GM19455 (cell line): Measurements from ENCODE around the gene L1TD1.
"Not testable (repeated sequence)": the region's sequence is repeated elsewhere in the genome, so short reads cannot be mapped to it uniquely, and the experiment has no call there.

ENCODE experiments used
- ATAC-seq: cut with Tn5 transposase; IDR thresholded peaks from one replicate; pipeline ENCODE4 v1.9.1; 2021; ENCODE audit not compliant: unreplicated experiment

The L1TD1 gene

DNA sequence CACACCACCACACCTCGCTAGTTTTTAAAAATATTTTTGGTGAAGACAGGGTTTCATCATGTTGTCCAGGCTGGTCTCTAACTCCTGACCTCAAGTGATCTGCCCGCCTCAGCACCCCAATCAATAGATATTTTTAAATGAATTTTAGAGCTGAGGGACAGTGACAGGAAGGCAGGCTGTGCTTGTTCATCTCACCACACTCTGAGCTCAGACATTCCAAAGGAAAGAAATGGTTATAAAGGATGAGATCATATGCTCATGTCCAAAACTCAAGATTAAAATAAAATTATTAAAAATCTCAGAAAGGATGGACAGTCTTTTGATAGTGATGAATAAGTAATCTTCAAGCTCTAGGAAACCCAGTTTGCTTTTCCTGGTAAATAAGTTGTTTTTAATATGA is 40.9 kb downstream of the L1TD1 start:
- ATAC-seq: no peak

GRCh38 chr1:62237361-62237760 is 42.7 kb downstream of the L1TD1 start:
- ATAC-seq: no peak

- no peak for ATAC-seq
These were observed 43.3 kb downstream of the L1TD1 start for GRCh38 chr1:62237950-62238374.

GRCh38 chr1:62238507-62238906 is 43.9 kb downstream of the L1TD1 start:
- no peak for ATAC-seq

DNA sequence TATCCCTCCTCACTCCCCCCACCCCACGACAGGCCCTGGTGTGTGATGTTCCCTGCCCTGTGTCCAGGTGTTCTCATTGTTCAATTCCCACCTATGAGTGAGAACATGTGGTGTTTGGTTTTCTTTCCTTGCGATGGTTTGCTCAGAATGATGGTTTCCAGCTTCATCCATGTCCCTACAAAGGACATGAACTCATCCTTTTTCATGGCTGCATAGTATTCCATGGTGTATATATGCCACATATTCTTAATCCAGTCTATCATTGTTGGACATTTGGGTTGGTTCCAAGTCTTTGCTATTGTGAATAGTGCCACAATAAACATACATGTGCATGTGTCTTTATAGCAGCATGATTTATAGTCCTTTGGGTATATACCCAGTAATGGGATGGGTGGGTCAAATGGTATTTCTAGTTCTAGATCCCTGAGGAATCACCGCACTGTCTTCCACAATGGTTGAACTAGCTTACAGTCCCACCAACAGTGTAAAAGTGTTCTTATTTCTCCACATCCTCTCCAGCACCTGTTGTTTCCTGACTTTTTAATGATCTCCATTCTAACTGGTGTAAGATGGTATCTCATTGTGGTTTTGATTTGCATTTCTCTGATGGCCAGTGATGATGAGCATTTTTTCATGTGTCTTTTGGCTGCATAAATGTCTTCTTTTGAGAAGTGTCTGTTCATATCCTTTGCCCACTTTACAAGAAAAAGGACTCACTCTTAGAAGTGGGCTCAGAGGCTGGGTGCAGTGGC is 45.2 kb downstream of the L1TD1 start:
- not testable (repeated sequence) for ATAC-seq

DNA sequence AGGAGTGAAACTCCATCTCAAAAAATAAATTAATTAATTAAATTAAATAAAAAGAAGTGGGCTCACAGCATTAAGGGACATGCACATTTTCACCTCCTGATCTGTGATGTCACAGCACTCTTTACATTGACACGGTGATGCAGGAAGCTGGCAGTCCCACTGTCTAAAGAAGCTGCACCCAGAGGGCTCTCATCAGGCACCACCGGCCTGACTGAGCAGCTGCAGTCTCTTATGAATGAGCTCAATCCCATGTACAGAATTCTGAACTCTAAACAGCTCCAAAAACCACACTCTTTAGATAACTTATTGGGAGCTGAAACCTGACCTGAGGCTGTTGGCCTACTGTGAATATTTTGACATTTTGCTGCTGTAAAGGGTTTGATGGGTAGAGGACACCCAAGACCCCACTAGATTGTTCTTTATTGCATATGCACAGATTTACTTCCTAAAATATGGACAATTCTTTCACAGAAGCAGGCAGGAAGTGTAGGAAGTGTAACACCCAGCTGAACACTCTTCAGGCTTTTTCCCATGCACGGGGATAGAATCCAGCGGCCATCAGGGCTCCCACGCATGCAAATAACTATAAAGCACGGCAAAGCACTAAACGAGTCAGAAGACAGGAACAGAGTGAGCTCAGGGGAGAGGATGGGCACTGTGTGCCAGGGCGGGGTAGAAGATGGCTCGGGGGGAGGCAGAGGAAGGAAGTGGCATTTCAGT is 46.2 kb downstream of the L1TD1 start:
- ATAC-seq: no peak

GRCh38 chr1:62241371-62242131 is 46.9 kb downstream of the L1TD1 start:
- no peak for ATAC-seq

GRCh38 chr1:62244380-62244779 is 49.7 kb downstream of the L1TD1 start:
- ATAC-seq: not testable (repeated sequence)

- ATAC-seq: no peak
These were observed 50.6 kb downstream of the L1TD1 start for GRCh38 chr1:62245201-62245600.

DNA sequence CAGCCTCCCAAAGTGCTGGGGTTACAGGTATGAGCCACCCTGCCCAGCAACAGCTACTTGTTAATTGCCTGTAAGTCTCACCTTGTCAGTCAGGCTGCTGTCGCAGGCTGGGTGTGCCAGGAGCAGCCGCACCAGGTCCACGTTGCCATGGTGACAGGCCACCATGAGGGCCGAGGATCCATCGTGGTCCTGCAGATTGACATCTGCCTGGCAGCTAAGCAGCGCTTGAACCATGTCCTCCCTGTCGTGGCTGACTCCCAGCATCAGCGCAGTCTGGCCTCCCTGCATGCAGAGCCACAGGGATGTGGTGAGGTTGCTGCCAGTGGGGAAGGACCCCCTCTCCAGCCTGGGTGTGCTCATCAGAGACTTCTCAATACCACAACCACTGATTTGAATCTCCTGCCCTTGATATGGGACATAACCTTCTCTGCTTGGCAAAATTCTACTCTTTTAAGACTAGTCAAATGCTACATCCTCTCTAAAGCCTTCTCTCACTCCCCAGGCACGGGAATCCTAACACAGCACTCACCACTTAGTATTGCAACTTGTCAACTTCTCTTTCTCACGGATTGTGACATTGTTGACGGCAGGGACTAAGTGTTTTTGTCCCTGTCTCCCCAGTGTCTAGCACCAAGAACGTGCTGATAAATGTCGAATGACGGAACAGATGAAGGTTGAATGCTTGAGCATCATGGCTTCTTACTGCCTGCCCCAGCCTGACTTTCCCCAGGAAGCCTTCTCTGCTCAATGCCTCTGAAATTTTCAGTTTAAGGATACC is 52.9 kb downstream of the L1TD1 start:
- no peak for ATAC-seq

GRCh38 chr1:62250126-62250726 is 55.6 kb downstream of the L1TD1 start:
- ATAC-seq: no peak

DNA sequence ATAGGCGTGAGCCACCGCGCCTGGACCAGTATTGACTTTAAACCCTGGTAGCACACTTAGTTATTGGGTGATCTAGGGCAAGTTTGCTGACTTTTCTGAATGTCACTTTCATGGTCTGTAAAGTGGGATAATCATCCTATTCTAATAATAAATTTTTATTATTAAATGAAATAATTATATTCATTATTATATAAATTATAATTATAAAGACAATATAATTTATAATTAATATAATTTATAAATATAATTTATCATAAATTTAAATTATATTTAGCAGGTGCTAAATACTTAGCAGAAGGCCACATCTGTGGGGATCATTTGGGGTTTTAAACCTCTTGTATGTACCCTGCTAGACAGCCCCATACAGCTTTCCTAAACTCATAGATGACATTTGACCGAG is 64.9 kb downstream of the L1TD1 start:
- ATAC-seq: no peak

- ATAC-seq: no peak
These were observed 66.0 kb downstream of the L1TD1 start for GRCh38 chr1:62260688-62261087.
